ENCODE results near the gene CCDC97. TPM values are rescaled to one million over a fixed set of nuclear protein-coding genes. Genes with fewer than 3 reads are reported as not detected.
A peak's percentile ranks its signal among the peaks of the same experiment; 100 is the strongest.
"Not testable (repeated sequence)": the region's sequence is repeated elsewhere in the genome, so short reads cannot be mapped to it uniquely, and the experiment has no call there.

The CCDC97 gene
- total RNA-seq, 1 donor from 2014 or later: 21.8 TPM

- no peak for TF ChIP-seq CTCF (IDR thresholded peaks at IDR 0.05)
- Mint-ChIP-seq H3K27me3 (ENCODE audit: low read depth) (no peaks in the 10 kb centered on the region), H3K4me3 (ENCODE audit: unreplicated experiment) (no peak overlapping the region), H3K36me3 (ENCODE audit: low read depth) (peaks cover 63% of the 10 kb centered on the region), H3K9me3 (ENCODE audit: low read depth) (no peaks in the 10 kb centered on the region), H3K4me1 (ENCODE audit: low read depth) (no peaks in the 10 kb centered on the region), H3K27ac (ENCODE audit: unreplicated experiment) (no peak overlapping the region)
- no peak for DNase-seq (ENCODE audit: low spot score)
Observed at GRCh38 chr19:41274802-41275201, 35.2 kb upstream of the CCDC97 start.

- peaks cover 68% of the 10 kb centered on the region for H3K36me3 Mint-ChIP-seq (ENCODE audit: low read depth)
- no peak for TF ChIP-seq CTCF (IDR thresholded peaks at IDR 0.05)
- H3K4me3 Mint-ChIP-seq (ENCODE audit: unreplicated experiment): no peak overlapping the region
- DNase-seq (ENCODE audit: low spot score): no peak
- H3K9me3 Mint-ChIP-seq (ENCODE audit: low read depth): no peaks in the 10 kb centered on the region
- no peaks in the 10 kb centered on the region for H3K27me3 Mint-ChIP-seq (ENCODE audit: low read depth)
- no peaks in the 10 kb centered on the region for H3K4me1 Mint-ChIP-seq (ENCODE audit: low read depth)
- H3K27ac Mint-ChIP-seq (ENCODE audit: unreplicated experiment): no peak overlapping the region
Observed at GRCh38 chr19:41276231-41276630, 33.7 kb upstream of the CCDC97 start.

- no peaks in the 10 kb centered on the region for H3K27me3 Mint-ChIP-seq (ENCODE audit: low read depth)
- no peak for DNase-seq (ENCODE audit: low spot score)
- no peaks in the 10 kb centered on the region for H3K9me3 Mint-ChIP-seq (ENCODE audit: low read depth)
- H3K36me3 Mint-ChIP-seq (ENCODE audit: low read depth): peaks cover 55% of the 10 kb centered on the region
- no peak overlapping the region for H3K4me3 Mint-ChIP-seq (ENCODE audit: unreplicated experiment)
- no peaks in the 10 kb centered on the region for H3K4me1 Mint-ChIP-seq (ENCODE audit: low read depth)
- no peak for TF ChIP-seq CTCF (IDR thresholded peaks at IDR 0.05)
- H3K27ac Mint-ChIP-seq (ENCODE audit: unreplicated experiment): peak overlapping the region; percentile 22
Observed at GRCh38 chr19:41278478-41278877, 31.5 kb upstream of the CCDC97 start.

- TF ChIP-seq CTCF (IDR thresholded peaks at IDR 0.05): peak; percentile 13
- no peaks in the 10 kb centered on the region for H3K27me3 Mint-ChIP-seq (ENCODE audit: low read depth)
- H3K4me1 Mint-ChIP-seq (ENCODE audit: low read depth): no peaks in the 10 kb centered on the region
- peaks cover 32% of the 10 kb centered on the region for H3K36me3 Mint-ChIP-seq (ENCODE audit: low read depth)
- no peak for DNase-seq (ENCODE audit: low spot score)
- no peak overlapping the region for H3K4me3 Mint-ChIP-seq (ENCODE audit: unreplicated experiment)
- H3K9me3 Mint-ChIP-seq (ENCODE audit: low read depth): no peaks in the 10 kb centered on the region
- no peak overlapping the region for H3K27ac Mint-ChIP-seq (ENCODE audit: unreplicated experiment)
Observed at GRCh38 chr19:41288673-41289530, 21.1 kb upstream of the CCDC97 start.

GRCh38 chr19:41289814-41290213, 20.2 kb upstream of the CCDC97 start:
- H3K4me3 Mint-ChIP-seq (ENCODE audit: unreplicated experiment); DNase-seq (ENCODE audit: low spot score); H3K9me3 Mint-ChIP-seq (ENCODE audit: low read depth); H3K4me1 Mint-ChIP-seq (ENCODE audit: low read depth); H3K27me3 Mint-ChIP-seq (ENCODE audit: low read depth); H3K27ac Mint-ChIP-seq (ENCODE audit: unreplicated experiment): not testable (repeated sequence)
- H3K36me3 Mint-ChIP-seq (ENCODE audit: low read depth): peaks cover 37% of the 10 kb centered on the region

GRCh38 chr19:41294393-41294792, 15.6 kb upstream of the CCDC97 start:
- no peak for TF ChIP-seq CTCF (IDR thresholded peaks at IDR 0.05)
- no peaks in the 10 kb centered on the region for H3K9me3 Mint-ChIP-seq (ENCODE audit: low read depth)
- no peak for DNase-seq (ENCODE audit: low spot score)
- H3K27me3 Mint-ChIP-seq (ENCODE audit: low read depth): no peaks in the 10 kb centered on the region
- no peak overlapping the region for H3K4me3 Mint-ChIP-seq (ENCODE audit: unreplicated experiment)
- no peak overlapping the region for H3K27ac Mint-ChIP-seq (ENCODE audit: unreplicated experiment)
- peaks cover 31% of the 10 kb centered on the region for H3K4me1 Mint-ChIP-seq (ENCODE audit: low read depth)
- peaks cover 45% of the 10 kb centered on the region for H3K36me3 Mint-ChIP-seq (ENCODE audit: low read depth)

Data from chondrocyte (in vitro differentiated cells).